Lung (tissue), 12 donors: Measurements from ENCODE around the gene RPEL1. TPM values are rescaled to one million over a fixed set of nuclear protein-coding genes. Genes with fewer than 3 reads are reported as not detected.

Source experiments
- ATAC-seq: fragments of 200-7000 bp; cut with Tn5 transposase; one replicate; pipeline ENCODE4 v1.9.1; 2020; ENCODE audit warnings: moderate number of reproducible peaks; ENCODE audit not compliant: insufficient read depth, low FRiP score
- DNase-seq, 3 donors: peaks; one replicate each; pipeline ENCODE4 v3.0.0-alpha.2; 2013 to 2017
- H3K27ac ChIP-seq, 2 donors: one replicate each; pipeline ENCODE4 v1.5.1; 2013; ENCODE audit warnings: mild to moderate bottlenecking in 2 of 2, moderate library complexity in 2 of 2, control low read depth in 1 of 2, inconsistent platforms in 1 of 2, low read depth in 1 of 2, low read length in 1 of 2
- H3K27me3 ChIP-seq, 3 donors: one replicate each; pipeline ENCODE4 v1.5.1; 2013; ENCODE audit warnings: low read length in 2 of 3; ENCODE audit not compliant: control insufficient read depth in 3 of 3, insufficient read depth in 3 of 3
- H3K36me3 ChIP-seq, 4 donors: one replicate each; pipeline ENCODE4 v1.5.1; 2013; ENCODE audit warnings: low read length in 4 of 4, mild to moderate bottlenecking in 1 of 4, moderate library complexity in 1 of 4; ENCODE audit not compliant: control insufficient read depth in 4 of 4, insufficient read depth in 4 of 4
- H3K4me1 ChIP-seq, 5 donors: one replicate each; pipeline ENCODE4 v1.5.1; 2013; ENCODE audit warnings: low read length in 5 of 5, mild to moderate bottlenecking in 2 of 5, moderate library complexity in 1 of 5; ENCODE audit not compliant: control insufficient read depth in 5 of 5, insufficient read depth in 5 of 5
- H3K4me3 ChIP-seq: one replicate; pipeline ENCODE4 v1.5.1; 2013; ENCODE audit warnings: mild to moderate bottlenecking, control low read depth, moderate library complexity
- H3K9ac ChIP-seq, 2 donors: one replicate each; pipeline ENCODE4 v1.5.1; 2013; ENCODE audit warnings: low read length in 2 of 2, control low read depth in 1 of 2; ENCODE audit not compliant: insufficient read depth in 1 of 2
- H3K9me3 ChIP-seq, 4 donors: one replicate each; pipeline ENCODE4 v1.5.1; 2013; ENCODE audit warnings: low read length in 3 of 4, mild to moderate bottlenecking in 1 of 4, moderate library complexity in 1 of 4; ENCODE audit not compliant: control insufficient read depth in 4 of 4, insufficient read depth in 3 of 4
- CTCF ChIP-seq: IDR thresholded peaks from 2 replicates; pipeline ENCODE4 v1.5.1; 2012; ENCODE audit warnings: mild to moderate bottlenecking; ENCODE audit errors: control extremely low read depth, extremely low read depth
- WGBS, 2 donors: extraction: QIAGEN DNeasy Blood & Tissue Kit; methylation state at CpG; one replicate each; pipeline ENCODE4 v1.1.7; 2013; 5-methylcytosine and 5-hydroxymethylcytosine counted together
- polyA plus RNA-seq, 2 donors: library from polyadenylated mRNA; stranded (reverse); fragments of 200-250 nt; gene quantifications; one replicate each; pipeline ENCODE4 v1.2.1, GENCODE V29; 2013
- total RNA-seq, 2 donors: library from RNA; depleted of rRNA in 1 of 2; stranded (reverse); fragments of >200 nt in 1 of 2; gene quantifications; one replicate each; pipeline ENCODE4 v1.2.1, GENCODE V29; 2014 to 2021
- donor health status: control.
- donor health status: control.
- donor health status: Bipolar disorder and iron deficiency.
- donor health status: healthy.
- donor health status: DM: yes; HTN: yes; CAD: no.

Gene RPEL1
- total and polyA plus RNA-seq, 4 donors = not detected

GRCh38 chr10:103295374-103296015, 49.8 kb downstream of the RPEL1 start:
- ATAC-seq = no peak
- H3K4me1 ChIP-seq = no peaks in the 10 kb centered on the region
- H3K9ac ChIP-seq = no peak overlapping the region
- WGBS, 2 donors = 83 to 90% methylated on average over 2 of the region's 2 CpGs
- H3K4me3 ChIP-seq = no peak overlapping the region
- peaks cover 0 to 2% (median 0%) of the 10 kb centered on the region in 4 donors for H3K36me3 ChIP-seq
- no peaks in the 10 kb centered on the region for H3K9me3 ChIP-seq
- TF ChIP-seq CTCF = no peak
- no peak for DNase-seq
- H3K27ac ChIP-seq = no peak overlapping the region
- peaks cover 0 to 2% (median 0%) of the 10 kb centered on the region in 3 donors for H3K27me3 ChIP-seq

Other genes with a start within 250 kb of the RPEL1 start
- gene NT5C2, start 52.6 kb upstream of the RPEL1 start, total RNA-seq = 100 to 1,000 TPM in 1 of 2 donors, 10 to 100 TPM in 1; 73.3 to 178 TPM
- 10 to 100 TPM; 32.1 to 55.7 TPM for gene NT5C2, start 52.6 kb upstream of the RPEL1 start, polyA plus RNA-seq
- under 1 TPM; 0.15 to 0.31 TPM for gene INA, start 31.3 kb downstream of the RPEL1 start, total RNA-seq
- under 1 TPM; 0.04 to 0.07 TPM for gene INA, start 31.3 kb downstream of the RPEL1 start, polyA plus RNA-seq
- gene PCGF6, start 105.3 kb downstream of the RPEL1 start, total RNA-seq = 1 to 10 TPM; 5.8 to 7.7 TPM
- 1 to 10 TPM; 5.2 to 7.3 TPM for gene PCGF6, start 105.3 kb downstream of the RPEL1 start, polyA plus RNA-seq
- 1 to 10 TPM; 3.0 to 5.4 TPM for gene TAF5, start 122.1 kb downstream of the RPEL1 start, total RNA-seq
- gene TAF5, start 122.1 kb downstream of the RPEL1 start, polyA plus RNA-seq = 1 to 10 TPM; 2.0 to 2.3 TPM
- gene ATP5MK, start 150.6 kb downstream of the RPEL1 start, total RNA-seq = 100 to 1,000 TPM in 1 of 2 donors, 10 to 100 TPM in 1; 38.6 to 212 TPM
- gene ATP5MK, start 150.6 kb downstream of the RPEL1 start, polyA plus RNA-seq = 1,000 to 10,000 TPM in 1 of 2 donors, 100 to 1,000 TPM in 1; 403 to 1,220 TPM
- 10 to 100 TPM; 23.2 to 30.1 TPM for gene PDCD11, start 150.7 kb downstream of the RPEL1 start, total RNA-seq
- 10 to 100 TPM; 15.2 to 17.3 TPM for gene PDCD11, start 150.7 kb downstream of the RPEL1 start, polyA plus RNA-seq
- gene CALHM2, start 206.5 kb downstream of the RPEL1 start, total RNA-seq = 10 to 100 TPM; 11.7 to 43.2 TPM
- 10 to 100 TPM; 17.0 to 32.9 TPM for gene CALHM2, start 206.5 kb downstream of the RPEL1 start, polyA plus RNA-seq
- gene CALHM1, start 213.0 kb downstream of the RPEL1 start, total RNA-seq = not detected
- not detected for gene CALHM1, start 213.0 kb downstream of the RPEL1 start, polyA plus RNA-seq
- gene CALHM3, start 233.4 kb downstream of the RPEL1 start, total RNA-seq = under 1 TPM in 1 of 2 donors, not detected in 1; 0.15 TPM
- under 1 TPM in 1 of 2 donors, not detected in 1; 0.02 TPM for gene CALHM3, start 233.4 kb downstream of the RPEL1 start, polyA plus RNA-seq
- gene NEURL1, start 247.8 kb downstream of the RPEL1 start, total RNA-seq = under 1 TPM; 0.14 to 0.80 TPM
- 1 to 10 TPM in 1 of 2 donors, under 1 TPM in 1; 0.69 to 2.0 TPM for gene NEURL1, start 247.8 kb downstream of the RPEL1 start, polyA plus RNA-seq